ENCODE measurements around the gene TMEM18.

Gene TMEM18

GRCh38 chr2:643761-644160 lies 33.4 kb downstream of the TMEM18 start:
- in situ Hi-C loops (cut with HindIII; ENCODE audit: low pct_ligation_motif_present, low pct_unique_long_range_greater_than_20kb, low sequenced_read_pairs): no loop called here
- no peak for DNase-seq

- DNase-seq: no peak
- in situ Hi-C loops (cut with HindIII; ENCODE audit: low pct_ligation_motif_present, low pct_unique_long_range_greater_than_20kb, low sequenced_read_pairs): no loop called here
These were observed 33.9 kb downstream of the TMEM18 start for GRCh38 chr2:643334-643733.

DNA sequence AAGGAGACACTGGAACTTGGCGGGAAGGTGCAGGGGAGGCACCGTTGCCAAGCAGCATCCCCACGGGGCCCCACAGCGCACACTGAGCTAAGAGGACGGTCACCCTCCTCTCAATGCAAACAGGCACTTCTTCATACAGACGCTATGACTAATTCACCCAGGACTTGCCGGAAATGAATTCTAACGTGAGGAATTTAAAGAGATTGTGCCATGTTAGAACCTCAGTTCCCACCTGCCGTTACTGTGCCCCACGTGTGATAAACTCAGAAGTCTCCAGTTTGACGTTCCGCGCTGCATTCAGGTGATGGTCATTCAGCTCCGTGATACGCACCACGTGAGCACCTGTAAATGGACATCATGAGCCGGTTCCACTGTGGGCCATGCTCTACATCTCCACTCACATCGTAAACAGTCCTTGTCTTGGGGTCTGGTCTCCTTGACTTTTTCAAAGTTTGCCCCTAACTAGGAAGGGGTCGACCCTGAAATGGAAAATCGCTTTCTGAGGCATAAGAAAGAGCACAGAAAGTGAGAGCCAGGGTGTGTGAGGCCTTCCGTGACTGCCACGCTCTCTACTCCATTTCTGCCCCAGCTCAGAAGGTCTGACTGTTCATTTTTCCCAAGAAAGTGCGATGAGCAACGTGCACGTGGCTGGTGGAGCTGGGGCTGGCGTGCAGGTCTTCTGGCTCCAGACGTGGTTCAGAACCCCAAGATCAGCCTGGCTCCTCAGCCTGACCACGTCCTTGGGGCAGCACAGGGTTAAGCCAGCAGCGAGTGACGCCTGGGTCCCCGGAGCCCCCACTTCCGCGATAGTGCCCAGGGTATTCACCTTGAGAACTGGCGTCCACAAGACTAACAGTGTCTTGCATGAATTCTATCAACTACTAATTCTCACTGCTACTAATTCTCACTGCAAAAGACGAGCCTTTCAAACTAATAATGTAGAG lies 35.1 kb downstream of the TMEM18 start:
- in situ Hi-C loops (cut with HindIII; ENCODE audit: low pct_ligation_motif_present, low pct_unique_long_range_greater_than_20kb, low sequenced_read_pairs): no loop called here
- no peak for DNase-seq

GRCh38 chr2:641164-641871 lies 35.9 kb downstream of the TMEM18 start:
- in situ Hi-C loops (cut with HindIII; ENCODE audit: low pct_ligation_motif_present, low pct_unique_long_range_greater_than_20kb, low sequenced_read_pairs): no loop called here
- no peak for DNase-seq

- in situ Hi-C loops (cut with HindIII; ENCODE audit: low pct_ligation_motif_present, low pct_unique_long_range_greater_than_20kb, low sequenced_read_pairs): no loop called here
- no peak for DNase-seq
These were observed 37.5 kb downstream of the TMEM18 start for GRCh38 chr2:639703-640102.

GRCh38 chr2:637804-638203 lies 39.4 kb downstream of the TMEM18 start:
- no peak for DNase-seq
- in situ Hi-C loops (cut with HindIII; ENCODE audit: low pct_ligation_motif_present, low pct_unique_long_range_greater_than_20kb, low sequenced_read_pairs): no loop called here

DNA sequence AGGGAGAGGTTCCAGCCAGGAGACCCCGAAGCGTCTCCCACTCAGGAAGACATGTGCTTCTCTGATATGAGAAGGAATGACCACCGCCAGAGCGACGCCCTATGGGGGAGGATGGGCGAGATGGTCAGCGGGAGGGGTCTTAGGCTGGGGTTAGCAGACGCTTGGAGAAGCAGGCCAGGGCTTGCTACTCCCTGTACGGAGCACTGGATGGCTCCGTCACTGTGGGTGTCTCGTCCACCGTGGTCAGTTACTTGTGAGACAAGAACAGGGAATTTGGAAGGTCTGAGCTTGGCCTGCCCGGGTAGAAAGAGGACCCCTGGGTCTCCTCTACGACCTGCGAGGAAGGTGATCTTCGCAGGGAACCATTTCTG lies 39.8 kb downstream of the TMEM18 start:
- in situ Hi-C loops (cut with HindIII; ENCODE audit: low pct_ligation_motif_present, low pct_unique_long_range_greater_than_20kb, low sequenced_read_pairs): no loop called here

DNA sequence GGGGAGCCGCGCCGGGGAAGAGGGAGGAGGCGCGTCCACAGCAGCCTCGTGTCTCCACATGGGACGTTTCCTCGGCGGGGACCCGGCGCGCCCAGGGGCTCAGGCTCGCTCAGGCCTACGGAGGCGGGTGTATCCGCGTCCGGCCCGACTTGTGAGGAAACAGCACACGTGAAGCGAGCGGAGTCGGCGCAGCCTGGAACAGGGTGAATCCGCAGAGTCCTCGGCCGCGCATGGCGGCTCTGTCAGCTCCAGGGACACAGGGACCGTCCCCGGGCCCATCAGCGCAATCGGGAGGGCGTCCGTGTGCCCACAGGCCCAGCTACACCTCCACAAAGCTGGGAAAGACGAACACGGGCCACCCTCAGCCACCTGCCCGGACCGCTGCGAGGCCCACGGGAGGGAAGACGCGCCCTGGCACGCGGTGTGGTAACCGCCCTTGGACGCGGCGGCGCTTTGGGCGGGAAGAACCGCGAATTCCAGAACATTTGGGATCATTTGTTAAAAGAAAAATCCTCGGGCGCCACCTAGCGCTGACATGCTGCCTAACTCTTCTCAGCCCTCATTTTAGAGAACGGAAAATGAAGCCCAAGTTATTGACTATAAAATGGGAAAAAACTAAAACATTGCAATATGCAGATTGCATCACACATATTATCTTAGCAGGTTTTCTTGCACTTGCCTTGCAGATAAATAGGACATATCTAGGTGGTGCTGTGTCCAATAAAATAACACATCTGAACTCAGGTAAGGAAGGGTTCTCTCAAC lies 40.4 kb downstream of the TMEM18 start:
- DNase-seq: peak; percentile 61
- in situ Hi-C loops (cut with HindIII; ENCODE audit: low pct_ligation_motif_present, low pct_unique_long_range_greater_than_20kb, low sequenced_read_pairs): no loop called here

More for the DNA sequence above, 39.8 kb downstream of the TMEM18 start:
- no peak for DNase-seq

- in situ Hi-C loops (cut with HindIII; ENCODE audit: low pct_ligation_motif_present, low pct_unique_long_range_greater_than_20kb, low sequenced_read_pairs): no loop called here
- no peak for DNase-seq
These were observed 41.3 kb downstream of the TMEM18 start for GRCh38 chr2:635687-636621.

- no peak for DNase-seq
- in situ Hi-C loops (cut with HindIII; ENCODE audit: low pct_ligation_motif_present, low pct_unique_long_range_greater_than_20kb, low sequenced_read_pairs): no loop called here
These were observed 42.4 kb downstream of the TMEM18 start for GRCh38 chr2:634636-635388.

- in situ Hi-C loops (cut with HindIII; ENCODE audit: low pct_ligation_motif_present, low pct_unique_long_range_greater_than_20kb, low sequenced_read_pairs): no loop called here
- no peak for DNase-seq
These were observed 43.2 kb downstream of the TMEM18 start for GRCh38 chr2:634041-634440.

DNA sequence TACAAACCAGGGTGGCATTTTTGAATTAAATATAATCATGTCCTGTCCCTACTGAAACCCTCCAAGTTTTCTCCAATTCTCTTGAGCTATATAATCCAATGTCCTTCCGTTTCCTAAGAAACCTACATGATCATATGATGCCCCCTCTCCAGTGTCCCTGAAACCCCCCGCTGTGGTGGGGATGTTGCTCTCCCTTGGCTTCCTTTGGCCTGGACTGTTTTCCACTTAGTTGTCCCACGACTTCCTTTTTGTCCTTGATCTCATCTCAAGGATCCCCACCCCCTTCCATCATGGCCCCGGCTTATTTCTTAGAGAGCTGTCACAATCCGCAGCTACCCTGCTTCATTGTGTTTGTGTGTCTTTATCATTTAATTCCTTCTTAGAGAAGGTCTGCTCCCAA lies 43.8 kb downstream of the TMEM18 start:
- in situ Hi-C loops (cut with HindIII; ENCODE audit: low pct_ligation_motif_present, low pct_unique_long_range_greater_than_20kb, low sequenced_read_pairs): no loop called here
- no peak for DNase-seq

DNA sequence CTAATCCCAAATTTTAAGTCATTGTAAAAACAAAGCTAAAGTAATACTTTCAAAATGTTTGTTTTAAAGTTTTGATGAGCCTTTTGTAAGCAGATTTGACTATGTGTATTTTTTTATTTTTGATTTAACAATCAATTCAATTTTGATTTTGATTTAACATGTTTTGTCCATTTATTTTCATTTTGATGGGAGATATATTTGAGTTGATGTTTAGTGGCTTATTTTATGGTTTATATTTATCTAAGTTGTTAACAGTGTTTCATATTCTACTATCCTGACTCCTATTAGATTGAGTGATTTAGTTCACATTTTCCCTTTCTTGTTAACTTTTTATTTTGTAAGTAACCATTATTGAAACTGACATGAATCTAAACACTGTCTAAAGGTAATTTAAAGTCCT lies 44.7 kb downstream of the TMEM18 start:
- in situ Hi-C loops (cut with HindIII; ENCODE audit: low pct_ligation_motif_present, low pct_unique_long_range_greater_than_20kb, low sequenced_read_pairs): no loop called here
- no peak for DNase-seq

DNA sequence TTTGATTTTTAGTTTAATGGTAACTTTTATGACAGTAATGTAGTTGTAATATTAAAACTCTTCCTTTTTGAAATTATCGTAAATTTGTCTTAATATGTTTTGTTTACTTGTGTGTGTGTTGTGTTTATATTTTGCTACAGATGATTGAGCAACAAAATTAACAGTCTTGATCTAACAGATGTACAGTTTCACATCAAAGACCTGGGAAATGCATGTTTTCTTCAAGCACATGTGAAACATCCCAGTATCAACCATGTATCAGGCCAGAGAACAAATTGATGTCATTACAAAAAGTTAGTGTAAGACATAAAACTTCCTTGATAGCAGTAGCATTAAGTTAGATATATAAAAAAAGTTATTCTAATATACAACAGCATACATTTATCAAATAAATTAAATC lies 45.5 kb downstream of the TMEM18 start:
- no peak for DNase-seq
- in situ Hi-C loops (cut with HindIII; ENCODE audit: low pct_ligation_motif_present, low pct_unique_long_range_greater_than_20kb, low sequenced_read_pairs): no loop called here

DNA sequence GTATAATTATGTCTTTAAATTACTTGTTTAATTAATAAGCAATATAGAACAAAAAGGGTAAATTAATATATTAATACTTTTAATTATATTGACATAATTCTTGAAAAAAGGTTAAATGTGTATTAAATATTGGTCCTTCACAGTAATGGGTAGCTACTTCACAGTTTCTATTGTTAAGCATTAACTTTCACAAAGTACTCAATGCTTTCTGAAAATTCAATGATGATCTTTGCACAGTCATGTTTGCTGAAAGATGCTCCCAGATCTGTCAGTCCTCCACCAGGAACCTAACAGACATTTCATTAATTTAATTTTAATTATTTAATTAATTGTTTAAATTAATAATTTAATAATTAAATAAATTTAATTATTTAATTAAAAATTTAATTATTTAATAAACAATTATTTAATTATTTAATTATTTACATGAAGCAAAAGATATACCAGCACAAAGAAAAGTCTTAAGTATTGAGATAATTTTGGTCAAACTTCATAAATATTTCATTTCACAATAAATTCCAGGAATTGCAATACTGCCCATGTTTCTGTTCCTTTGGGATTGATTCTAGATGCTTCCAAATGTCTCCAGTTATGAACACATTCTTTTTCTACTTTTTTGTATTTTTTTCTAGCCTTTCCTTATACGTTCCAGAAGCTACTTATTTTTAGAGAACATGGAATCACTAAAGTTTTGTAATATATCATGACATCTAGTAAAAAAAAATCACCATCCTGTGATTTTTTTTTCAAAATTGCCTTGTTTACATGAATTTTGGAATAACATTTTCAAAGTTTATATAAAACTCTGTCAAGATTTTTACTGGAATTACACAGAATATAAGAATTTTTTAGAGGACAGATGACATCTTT lies 46.5 kb downstream of the TMEM18 start:
- DNase-seq: no peak
- in situ Hi-C loops (cut with HindIII; ENCODE audit: low pct_ligation_motif_present, low pct_unique_long_range_greater_than_20kb, low sequenced_read_pairs): no loop called here

GRCh38 chr2:629961-630360 lies 47.2 kb downstream of the TMEM18 start:
- in situ Hi-C loops (cut with HindIII; ENCODE audit: low pct_ligation_motif_present, low pct_unique_long_range_greater_than_20kb, low sequenced_read_pairs): no loop called here
- DNase-seq: no peak

DNA sequence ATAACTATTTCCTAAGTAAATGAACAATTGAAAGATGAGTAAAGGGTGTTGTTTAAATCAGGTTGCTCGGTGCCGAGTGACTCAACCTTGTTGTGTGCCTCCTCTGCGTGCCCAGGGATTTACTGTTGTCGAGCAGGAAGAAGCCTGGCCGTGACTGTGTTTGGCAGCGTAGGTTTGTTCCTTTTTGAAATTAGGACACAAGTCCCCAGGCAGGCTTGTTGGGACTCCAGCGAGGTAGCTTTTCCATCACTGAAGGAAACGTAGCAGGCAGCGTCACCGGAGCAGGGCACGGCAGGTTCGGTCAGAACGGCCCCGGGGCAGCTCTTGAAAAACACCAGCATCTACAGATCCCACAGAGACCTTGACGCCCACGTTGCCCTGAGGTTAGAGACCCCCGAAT lies 48.6 kb downstream of the TMEM18 start:
- in situ Hi-C loops (cut with HindIII; ENCODE audit: low pct_ligation_motif_present, low pct_unique_long_range_greater_than_20kb, low sequenced_read_pairs): no loop called here
- DNase-seq: no peak

Data from ACHN (cell line).